Neural cell (in vitro differentiated cells): Measurements from ENCODE around the gene MAPK1IP1L. TPM values are rescaled to one million over a fixed set of nuclear protein-coding genes. Genes with fewer than 3 reads are reported as not detected.

ENCODE experiments used
- H2AFZ ChIP-seq: fragments of 200-600, 300-800 bp; sonication (generic), shearing (Covaris generic); 2 replicates; pipeline ENCODE4 v1.6.0; 2014; ENCODE audit warnings: low read depth, mild to moderate bottlenecking, antibody characterized with exemption, low read length, moderate library complexity
- H3F3A ChIP-seq: fragments of 200-600 bp; shearing (Covaris generic); 2 replicates; pipeline ENCODE4 v1.6.1; 2016; ENCODE audit warnings: mild to moderate bottlenecking, moderate library complexity, mixed read lengths, antibody characterized with exemption, low read length; ENCODE audit not compliant: insufficient read depth, poor library complexity, severe bottlenecking
- H3K27ac ChIP-seq: fragments of 200-600, 300-800 bp; sonication (generic), shearing (Covaris generic); 2 replicates; pipeline ENCODE4 v1.5.1; 2014; ENCODE audit warnings: mild to moderate bottlenecking, low read length, moderate library complexity
- H3K27me3 ChIP-seq: fragments of 300-800, 200-600 bp; sonication (generic), shearing (Covaris generic); 2 replicates; pipeline ENCODE4 v1.6.0; 2014; ENCODE audit warnings: mild to moderate bottlenecking, low read depth, low read length, moderate library complexity; ENCODE audit not compliant: insufficient read depth
- H3K36me3 ChIP-seq: fragments of 300-800, 200-600 bp; sonication (generic), shearing (Covaris generic); 2 replicates; pipeline ENCODE4 v1.5.1; 2014; ENCODE audit warnings: mild to moderate bottlenecking, antibody characterized with exemption, low read length, moderate library complexity; ENCODE audit not compliant: insufficient read depth
- H3K4me2 ChIP-seq: fragments of 300-800, 200-600 bp; sonication (generic), shearing (Covaris generic); 2 replicates; pipeline ENCODE4 v1.6.0; 2014; ENCODE audit warnings: mild to moderate bottlenecking, low read length
- H3K4me3 ChIP-seq: fragments of 300-800, 200-600 bp; sonication (generic), shearing (Covaris generic); 2 replicates; pipeline ENCODE4 v1.5.1; 2014; ENCODE audit warnings: mild to moderate bottlenecking, low read length, moderate library complexity
- H3K79me2 ChIP-seq: fragments of 200-600 bp; shearing (Covaris generic); replicated peaks from 2 replicates; pipeline ENCODE4 v1.6.0; 2014; ENCODE audit warnings: mild to moderate bottlenecking, low read length, moderate library complexity; ENCODE audit not compliant: insufficient read depth
- H3K9ac ChIP-seq: fragments of 300-800, 200-600 bp; sonication (generic), shearing (Covaris generic); 2 replicates; pipeline ENCODE4 v1.6.1; 2016; ENCODE audit warnings: mild to moderate bottlenecking, low read length, mixed read lengths
- H3K9me2 ChIP-seq: fragments of 200-600 bp; shearing (Covaris generic); 2 replicates; pipeline ENCODE4 v1.6.1; 2016; ENCODE audit warnings: mild to moderate bottlenecking, low read length, mixed read lengths; ENCODE audit not compliant: insufficient read depth
- H3K9me3 ChIP-seq: fragments of 200-600, 300-800 bp; sonication (generic), shearing (Covaris generic); 2 replicates; pipeline ENCODE4 v1.6.1; 2016; ENCODE audit warnings: mild to moderate bottlenecking, mixed run types, low read length, moderate library complexity, mixed read lengths
- H4K20me1 ChIP-seq: fragments of 200-600 bp; shearing (Covaris generic); 2 replicates; pipeline ENCODE4 v1.6.1; 2016; ENCODE audit warnings: mild to moderate bottlenecking, mixed run types; ENCODE audit not compliant: insufficient read depth
- EP300 ChIP-seq: fragments of 450-650 bp; conservative IDR thresholded peaks from 2 replicates; pipeline ENCODE4 v1.6.1; 2014; ENCODE audit warnings: antibody characterized with exemption, mild to moderate bottlenecking, moderate library complexity; ENCODE audit not compliant: poor library complexity, severe bottlenecking
- EZH2 ChIP-seq: fragments of 200-600, 300-800 bp; shearing (Covaris generic), sonication (generic); IDR thresholded peaks from 2 replicates; pipeline ENCODE4 v1.6.1; 2014; ENCODE audit warnings: antibody characterized with exemption, low read length, borderline replicate concordance, mild to moderate bottlenecking; ENCODE audit not compliant: insufficient read depth, poor library complexity, severe bottlenecking
- MXI1 ChIP-seq: fragments of 450-650 bp; conservative IDR thresholded peaks from 2 replicates; pipeline ENCODE4 v1.6.1; 2014; ENCODE audit warnings: antibody characterized with exemption, mild to moderate bottlenecking; ENCODE audit not compliant: poor library complexity, severe bottlenecking
- POLR2AphosphoS5 ChIP-seq: IDR thresholded peaks from 2 replicates; pipeline ENCODE4 v1.6.1; 2012
- RAD21 ChIP-seq: fragments of 450-650 bp; conservative IDR thresholded peaks from 2 replicates; pipeline ENCODE4 v1.6.1; 2014; ENCODE audit warnings: antibody characterized with exemption, mild to moderate bottlenecking, moderate library complexity
- SMC3 ChIP-seq: fragments of 450-650 bp; conservative IDR thresholded peaks from 2 replicates; pipeline ENCODE4 v1.6.1; 2014; ENCODE audit warnings: antibody characterized with exemption, mild to moderate bottlenecking, moderate library complexity; ENCODE audit not compliant: poor library complexity
- TAF1 ChIP-seq: IDR thresholded peaks from 2 replicates; pipeline ENCODE4 v1.6.1; 2012; ENCODE audit warnings: low read depth
- polyA plus RNA-seq: library from polyadenylated mRNA; depleted of rRNA; stranded (reverse); fragments of >200 nt; gene quantifications from 2 replicates; pipeline ENCODE4 v1.2.3, GENCODE V29; 2014
- TF ChIP-seq, protein P1 (sequence below): IDR thresholded peaks from 2 replicates; pipeline ENCODE4 v1.6.1; 2012; ENCODE audit warnings: borderline replicate concordance
- TF ChIP-seq, protein P2 (sequence below): fragments of 450-650 bp; IDR thresholded peaks from 2 replicates; pipeline ENCODE4 v1.5.1; 2014; ENCODE audit warnings: antibody characterized with exemption, mild to moderate bottlenecking, moderate library complexity; ENCODE audit not compliant: poor library complexity, severe bottlenecking

Gene MAPK1IP1L
- polyA plus RNA-seq, 1 donor from 2014 or later: 35.4 TPM

DNA sequence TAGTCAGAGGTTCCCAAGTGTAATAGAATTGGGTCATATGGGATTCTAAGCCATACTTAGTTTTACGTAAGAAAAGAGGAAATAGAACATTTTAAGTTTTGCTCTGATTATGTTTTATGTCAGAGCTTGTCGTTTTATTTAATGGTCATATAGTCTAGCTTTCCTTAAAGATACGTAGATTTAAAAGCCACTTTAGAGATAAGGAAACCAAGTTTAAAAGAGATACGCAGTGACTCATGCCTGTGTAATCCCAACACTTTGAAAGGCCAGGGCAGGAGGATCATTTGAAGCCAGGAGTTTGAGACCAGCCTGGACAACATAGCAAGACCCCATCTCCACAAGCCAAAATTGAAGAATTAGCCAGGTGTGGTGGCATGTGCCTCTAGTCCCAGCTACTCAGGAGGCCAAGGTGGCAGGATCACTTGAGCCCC is 19.5 kb downstream of the MAPK1IP1L start:
- no peaks in the 10 kb centered on the region for H3K79me2 ChIP-seq
- no peak overlapping the region for H3K27ac ChIP-seq
- H3K9me3 ChIP-seq: no peaks in the 10 kb centered on the region
- no peak overlapping the region for H2AFZ ChIP-seq
- H3K4me2 ChIP-seq: no peak overlapping the region
- no peaks in the 10 kb centered on the region for H3K27me3 ChIP-seq
- H3K4me3 ChIP-seq: no peak overlapping the region
- H4K20me1 ChIP-seq: no peaks in the 10 kb centered on the region
- no peaks in the 10 kb centered on the region for H3F3A ChIP-seq
- no peaks in the 10 kb centered on the region for H3K36me3 ChIP-seq
- no peaks in the 10 kb centered on the region for H3K9me2 ChIP-seq
- H3K9ac ChIP-seq: no peak overlapping the region
- no peak for TF ChIP-seq RAD21
- no peak for TF ChIP-seq POLR2AphosphoS5
- no peak for TF ChIP-seq MXI1
- TF ChIP-seq EZH2: no peak
- TF ChIP-seq, protein P1, sequence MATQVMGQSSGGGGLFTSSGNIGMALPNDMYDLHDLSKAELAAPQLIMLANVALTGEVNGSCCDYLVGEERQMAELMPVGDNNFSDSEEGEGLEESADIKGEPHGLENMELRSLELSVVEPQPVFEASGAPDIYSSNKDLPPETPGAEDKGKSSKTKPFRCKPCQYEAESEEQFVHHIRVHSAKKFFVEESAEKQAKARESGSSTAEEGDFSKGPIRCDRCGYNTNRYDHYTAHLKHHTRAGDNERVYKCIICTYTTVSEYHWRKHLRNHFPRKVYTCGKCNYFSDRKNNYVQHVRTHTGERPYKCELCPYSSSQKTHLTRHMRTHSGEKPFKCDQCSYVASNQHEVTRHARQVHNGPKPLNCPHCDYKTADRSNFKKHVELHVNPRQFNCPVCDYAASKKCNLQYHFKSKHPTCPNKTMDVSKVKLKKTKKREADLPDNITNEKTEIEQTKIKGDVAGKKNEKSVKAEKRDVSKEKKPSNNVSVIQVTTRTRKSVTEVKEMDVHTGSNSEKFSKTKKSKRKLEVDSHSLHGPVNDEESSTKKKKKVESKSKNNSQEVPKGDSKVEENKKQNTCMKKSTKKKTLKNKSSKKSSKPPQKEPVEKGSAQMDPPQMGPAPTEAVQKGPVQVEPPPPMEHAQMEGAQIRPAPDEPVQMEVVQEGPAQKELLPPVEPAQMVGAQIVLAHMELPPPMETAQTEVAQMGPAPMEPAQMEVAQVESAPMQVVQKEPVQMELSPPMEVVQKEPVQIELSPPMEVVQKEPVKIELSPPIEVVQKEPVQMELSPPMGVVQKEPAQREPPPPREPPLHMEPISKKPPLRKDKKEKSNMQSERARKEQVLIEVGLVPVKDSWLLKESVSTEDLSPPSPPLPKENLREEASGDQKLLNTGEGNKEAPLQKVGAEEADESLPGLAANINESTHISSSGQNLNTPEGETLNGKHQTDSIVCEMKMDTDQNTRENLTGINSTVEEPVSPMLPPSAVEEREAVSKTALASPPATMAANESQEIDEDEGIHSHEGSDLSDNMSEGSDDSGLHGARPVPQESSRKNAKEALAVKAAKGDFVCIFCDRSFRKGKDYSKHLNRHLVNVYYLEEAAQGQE: no peak
- TF ChIP-seq, protein P2, sequence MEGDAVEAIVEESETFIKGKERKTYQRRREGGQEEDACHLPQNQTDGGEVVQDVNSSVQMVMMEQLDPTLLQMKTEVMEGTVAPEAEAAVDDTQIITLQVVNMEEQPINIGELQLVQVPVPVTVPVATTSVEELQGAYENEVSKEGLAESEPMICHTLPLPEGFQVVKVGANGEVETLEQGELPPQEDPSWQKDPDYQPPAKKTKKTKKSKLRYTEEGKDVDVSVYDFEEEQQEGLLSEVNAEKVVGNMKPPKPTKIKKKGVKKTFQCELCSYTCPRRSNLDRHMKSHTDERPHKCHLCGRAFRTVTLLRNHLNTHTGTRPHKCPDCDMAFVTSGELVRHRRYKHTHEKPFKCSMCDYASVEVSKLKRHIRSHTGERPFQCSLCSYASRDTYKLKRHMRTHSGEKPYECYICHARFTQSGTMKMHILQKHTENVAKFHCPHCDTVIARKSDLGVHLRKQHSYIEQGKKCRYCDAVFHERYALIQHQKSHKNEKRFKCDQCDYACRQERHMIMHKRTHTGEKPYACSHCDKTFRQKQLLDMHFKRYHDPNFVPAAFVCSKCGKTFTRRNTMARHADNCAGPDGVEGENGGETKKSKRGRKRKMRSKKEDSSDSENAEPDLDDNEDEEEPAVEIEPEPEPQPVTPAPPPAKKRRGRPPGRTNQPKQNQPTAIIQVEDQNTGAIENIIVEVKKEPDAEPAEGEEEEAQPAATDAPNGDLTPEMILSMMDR: no peak
- no peak for TF ChIP-seq EP300
- no peak for TF ChIP-seq TAF1
- TF ChIP-seq SMC3: no peak

DNA sequence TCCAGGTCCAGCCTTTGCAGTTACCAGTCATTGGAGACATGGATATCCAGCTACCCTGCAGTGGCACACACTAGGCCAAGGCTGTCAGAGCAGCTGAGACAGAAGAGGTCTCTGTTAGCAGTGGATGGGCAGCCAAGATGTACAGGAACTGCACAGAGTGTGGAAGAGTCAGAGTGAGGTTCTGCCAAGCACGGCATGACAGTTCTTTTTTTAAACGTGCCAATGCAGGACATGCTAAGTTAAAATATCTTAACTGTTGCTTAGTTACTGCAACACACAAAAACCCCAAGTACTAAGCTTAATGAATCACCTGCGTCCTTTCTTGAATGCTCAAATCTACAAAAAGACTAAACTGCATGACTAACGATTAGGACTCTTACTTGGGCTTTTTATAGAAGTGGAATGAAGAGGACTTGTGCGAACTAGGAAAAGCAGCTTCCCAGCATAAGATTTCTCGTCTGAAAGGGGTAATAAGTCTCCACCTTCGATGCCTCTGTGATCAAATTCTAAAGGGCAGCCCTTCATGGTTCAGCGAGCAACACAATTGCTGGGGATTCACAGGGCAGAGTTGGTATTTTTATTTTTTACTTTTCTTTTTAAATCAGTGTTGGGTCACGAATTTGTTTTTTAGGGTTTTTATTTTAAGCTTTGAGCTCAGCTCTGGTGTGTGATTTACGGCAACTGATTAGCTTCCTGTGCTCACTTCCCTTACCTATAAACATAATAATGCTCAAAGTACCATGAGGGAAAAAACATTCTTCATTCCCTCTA is 20.6 kb downstream of the MAPK1IP1L start:
- Histone ChIP-seq H3K4me3 (no peak overlapping the region), H2AFZ (no peak overlapping the region), H3K9me2 (no peaks in the 10 kb centered on the region), H3K4me2 (no peak overlapping the region), H3K9ac (no peak overlapping the region), H4K20me1 (no peaks in the 10 kb centered on the region), H3K27me3 (no peaks in the 10 kb centered on the region), H3K9me3 (no peaks in the 10 kb centered on the region), H3K79me2 (no peaks in the 10 kb centered on the region), H3K27ac (no peak overlapping the region), H3K36me3 (no peaks in the 10 kb centered on the region), H3F3A (no peaks in the 10 kb centered on the region)
- TF ChIP-seq POLR2AphosphoS5: no peak
